ENCODE results near the gene TTC39B.
"Not testable (repeated sequence)": the region's sequence is repeated elsewhere in the genome, so short reads cannot be mapped to it uniquely, and the experiment has no call there.

The TTC39B gene

DNA sequence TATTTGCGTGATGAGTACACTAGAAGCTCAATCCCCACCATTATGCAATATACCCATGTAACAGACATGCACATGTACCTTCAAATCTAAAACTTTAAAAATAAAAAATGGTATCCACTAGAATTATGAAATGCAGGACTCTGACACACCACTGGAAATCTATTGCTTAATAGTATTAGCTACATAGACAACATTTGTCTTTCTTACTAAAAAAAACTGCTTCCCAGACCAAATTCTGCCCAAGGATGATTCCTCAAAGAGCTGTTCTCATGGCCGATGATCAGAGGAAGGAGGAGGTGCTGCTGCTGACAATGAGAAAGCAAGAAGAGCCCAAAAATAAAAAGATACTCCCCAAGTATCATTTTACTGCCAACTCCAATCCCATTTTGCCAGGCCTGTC, 67.2 kb downstream of the TTC39B start:
- no peak overlapping the region for H3K4me3 ChIP-seq (ENCODE audit: low read depth, low read length)
- TF ChIP-seq CTCF (IDR thresholded peaks at IDR 0.05; ENCODE audit: low read depth, low read length) = no peak

GRCh38 chr9:15238646-15239045, 68.4 kb downstream of the TTC39B start:
- H3K4me3 ChIP-seq (ENCODE audit: low read depth, low read length) = no peak overlapping the region
- TF ChIP-seq CTCF (IDR thresholded peaks at IDR 0.05; ENCODE audit: low read depth, low read length) = no peak

- TF ChIP-seq CTCF (IDR thresholded peaks at IDR 0.05; ENCODE audit: low read depth, low read length) = no peak
- H3K4me3 ChIP-seq (ENCODE audit: low read depth, low read length) = no peak overlapping the region
These were observed 71.4 kb downstream of the TTC39B start for GRCh38 chr9:15235658-15236057.

GRCh38 chr9:15233941-15234490, 73.0 kb downstream of the TTC39B start:
- not testable (repeated sequence) for H3K4me3 ChIP-seq (ENCODE audit: low read depth, low read length)

DNA sequence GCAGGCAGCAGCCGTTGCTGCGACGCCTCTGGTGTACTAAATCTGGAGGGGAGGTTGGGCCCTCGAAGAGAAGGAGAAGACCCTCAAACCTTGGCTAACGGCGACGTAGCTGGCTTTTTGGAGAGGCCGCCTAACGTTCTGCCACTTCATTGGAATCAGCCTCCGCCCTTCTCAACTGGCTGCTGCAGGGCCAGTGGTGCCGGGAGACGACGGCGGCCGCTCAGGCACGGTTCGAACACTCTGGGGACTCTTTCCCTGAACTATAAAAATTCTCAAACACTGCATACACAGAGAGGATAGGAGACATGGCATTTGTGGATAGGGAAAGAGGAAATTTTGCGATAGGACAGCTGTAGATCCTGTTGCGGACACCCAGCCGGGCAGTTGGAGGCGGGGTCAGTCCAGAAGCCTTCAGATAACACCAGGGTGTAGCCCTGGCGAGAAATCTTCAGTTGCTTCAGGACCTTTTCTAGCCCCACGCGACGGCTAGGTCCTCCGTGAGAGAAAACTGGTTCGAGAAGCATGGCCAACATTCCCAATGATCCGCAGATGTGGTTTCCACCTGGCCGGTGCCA, 74.2 kb downstream of the TTC39B start:
- not testable (repeated sequence) for H3K4me3 ChIP-seq (ENCODE audit: low read depth, low read length)

DNA sequence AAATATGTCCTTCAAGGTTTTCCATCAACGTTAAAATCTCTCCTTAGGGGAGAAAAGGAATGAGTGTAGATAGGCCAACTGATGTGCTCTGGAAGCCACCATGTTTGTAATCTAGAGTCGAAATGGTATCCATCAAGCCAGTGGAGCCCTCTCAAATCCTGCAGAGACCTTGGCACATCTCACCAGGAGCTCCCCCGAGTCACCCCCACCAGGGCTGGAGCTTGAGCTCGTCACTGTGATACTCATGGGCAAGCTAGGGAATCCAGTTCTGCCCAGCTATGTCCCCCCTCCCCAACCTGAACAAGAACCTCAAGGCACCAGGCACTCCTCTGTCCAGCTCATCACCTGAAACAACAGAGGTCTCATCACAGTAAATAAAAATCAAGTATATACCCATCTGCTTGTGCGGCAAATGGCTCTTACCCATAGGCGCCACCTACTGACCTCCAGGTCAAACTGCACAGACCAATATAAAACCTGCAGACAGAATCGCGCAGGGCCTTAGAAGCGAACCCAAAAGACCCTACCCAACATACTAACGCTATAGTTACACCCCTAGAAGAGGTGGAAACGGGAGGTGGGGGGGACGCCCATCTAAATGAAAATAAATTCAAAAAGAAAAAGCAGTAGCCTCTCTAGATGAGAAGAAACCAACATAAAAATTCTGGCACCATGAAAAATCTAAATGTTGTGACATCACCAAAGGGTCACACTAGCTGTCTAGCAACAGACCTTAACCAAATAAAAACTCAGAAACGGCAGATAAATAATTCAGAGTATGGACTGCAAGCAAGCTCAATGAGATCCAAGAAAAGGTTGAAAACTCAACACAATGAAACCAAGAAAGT, 75.0 kb downstream of the TTC39B start:
- no peak overlapping the region for H3K4me3 ChIP-seq (ENCODE audit: low read depth, low read length)
- TF ChIP-seq CTCF (IDR thresholded peaks at IDR 0.05; ENCODE audit: low read depth, low read length) = peak; percentile 64

GRCh38 chr9:15229409-15229808, 77.6 kb downstream of the TTC39B start:
- no peak for TF ChIP-seq CTCF (IDR thresholded peaks at IDR 0.05; ENCODE audit: low read depth, low read length)
- H3K4me3 ChIP-seq (ENCODE audit: low read depth, low read length) = no peak overlapping the region

GRCh38 chr9:15227491-15227890, 79.5 kb downstream of the TTC39B start:
- no peak for TF ChIP-seq CTCF (IDR thresholded peaks at IDR 0.05; ENCODE audit: low read depth, low read length)
- no peak overlapping the region for H3K4me3 ChIP-seq (ENCODE audit: low read depth, low read length)

Data from WI38 (cell line).